Measurements from ENCODE around the gene TRIM69. TPM values are rescaled to one million over a fixed set of nuclear protein-coding genes. Genes with fewer than 3 reads are reported as not detected.

The TRIM69 gene
- total and polyA plus RNA-seq, 4 donors, result 11.2 to 26.4 (median 17.2) TPM

GRCh38 chr15:44710236-44711095 is 25.9 kb upstream of the TRIM69 start:
- DNase-seq (peak; percentile 37 to 74 (median 40)), ATAC-seq (ENCODE audit: insufficient read depth, low FRiP score) (no peak)
- peak overlapping the region; percentile 75 to 99 for H3K27ac ChIP-seq (ENCODE audit: low read depth in 1 of 2, low read length in 1 of 2)
- peak overlapping the region; percentile 85 to 95 for H3K9ac ChIP-seq (ENCODE audit: insufficient read depth in 1 of 2, low read length in 2 of 2)
- H3K4me3 ChIP-seq, result peak overlapping the region; percentile 65
- peaks cover under 1 to 5% (median 4%) of the 10 kb centered on the region in 4 donors for H3K36me3 ChIP-seq (ENCODE audit: control insufficient read depth in 4 of 4, insufficient read depth in 4 of 4, low read length in 4 of 4)
- no peaks in the 10 kb centered on the region for H3K27me3 ChIP-seq (ENCODE audit: control insufficient read depth in 3 of 3, insufficient read depth in 3 of 3, low read length in 2 of 3)
- whole genome bisulfite sequencing, 2 donors, result 8 to 17% methylated on average over 11 of the region's 11 CpGs
- TF ChIP-seq CTCF (IDR thresholded peaks at IDR 0.05; ENCODE audit: control extremely low read depth, extremely low read depth), result peak; percentile 19
- no peaks in the 10 kb centered on the region for H3K9me3 ChIP-seq (ENCODE audit: control insufficient read depth in 4 of 4, insufficient read depth in 3 of 4, low read length in 3 of 4)
- peaks cover 0 to 14% (median 8%) of the 10 kb centered on the region in 5 donors for H3K4me1 ChIP-seq (ENCODE audit: control insufficient read depth in 5 of 5, insufficient read depth in 5 of 5, low read length in 5 of 5)

- DNase-seq (peak; percentile 99), ATAC-seq (ENCODE audit: insufficient read depth, low FRiP score) (peak; percentile 93)
- peaks cover 0 to 20% (median 8%) of the 10 kb centered on the region in 5 donors for H3K4me1 ChIP-seq (ENCODE audit: control insufficient read depth in 5 of 5, insufficient read depth in 5 of 5, low read length in 5 of 5)
- peak within 1 kb of the TSS; percentile 80 for H3K4me3 ChIP-seq
- H3K27me3 ChIP-seq (ENCODE audit: control insufficient read depth in 3 of 3, insufficient read depth in 3 of 3, low read length in 2 of 3), result no peaks in the 10 kb centered on the region
- TF ChIP-seq CTCF (IDR thresholded peaks at IDR 0.05; ENCODE audit: control extremely low read depth, extremely low read depth), result no peak
- H3K36me3 ChIP-seq (ENCODE audit: control insufficient read depth in 4 of 4, insufficient read depth in 4 of 4, low read length in 4 of 4), result peaks cover 6 to 12% (median 9%) of the 10 kb centered on the region in 4 donors
- H3K27ac ChIP-seq (ENCODE audit: low read depth in 1 of 2, low read length in 1 of 2), result peak within 1 kb of the TSS; percentile 90 to 99
- 0 to 1% methylated on average over 37 of the region's 37 CpGs for WGBS, 2 donors
- no peaks in the 10 kb centered on the region for H3K9me3 ChIP-seq (ENCODE audit: control insufficient read depth in 4 of 4, insufficient read depth in 3 of 4, low read length in 3 of 4)
- peak within 1 kb of the TSS; percentile 92 to 99 for H3K9ac ChIP-seq (ENCODE audit: insufficient read depth in 1 of 2, low read length in 2 of 2)
Observed at GRCh38 chr15:44711096-44711742, 25.1 kb upstream of the TRIM69 start, which contains the start of the genes B2M and PATL2. Gene B2M, plus strand, starts transcription at chr15:44711517. Its CDS starts 30 bp downstream, at chr15:44711547. Gene PATL2, minus strand, starts transcription at chr15:44711323. Its CDS starts 34,833 bp downstream, at chr15:44676490.

- no peak for TF ChIP-seq CTCF (IDR thresholded peaks at IDR 0.05; ENCODE audit: control extremely low read depth, extremely low read depth)
- peak; percentile 70 to 77 (median 74) for DNase-seq
- H3K9ac ChIP-seq (ENCODE audit: insufficient read depth in 1 of 2, low read length in 2 of 2), result peak overlapping the region; percentile 92 to 99
- peak overlapping the region; percentile 80 for H3K4me3 ChIP-seq
- no peaks in the 10 kb centered on the region for H3K27me3 ChIP-seq (ENCODE audit: control insufficient read depth in 3 of 3, insufficient read depth in 3 of 3, low read length in 2 of 3)
- H3K36me3 ChIP-seq (ENCODE audit: control insufficient read depth in 4 of 4, insufficient read depth in 4 of 4, low read length in 4 of 4), result peaks cover 12 to 19% (median 15%) of the 10 kb centered on the region in 4 donors
- H3K9me3 ChIP-seq (ENCODE audit: control insufficient read depth in 4 of 4, insufficient read depth in 3 of 4, low read length in 3 of 4), result no peaks in the 10 kb centered on the region
- H3K27ac ChIP-seq (ENCODE audit: low read depth in 1 of 2, low read length in 1 of 2), result peak overlapping the region; percentile 90 to 99
- peak; percentile 21 for ATAC-seq (ENCODE audit: insufficient read depth, low FRiP score)
- peaks cover 0 to 23% (median 8%) of the 10 kb centered on the region in 5 donors for H3K4me1 ChIP-seq (ENCODE audit: control insufficient read depth in 5 of 5, insufficient read depth in 5 of 5, low read length in 5 of 5)
- WGBS, 2 donors, result 0% methylated on average over 46 of the region's 46 CpGs
Observed at GRCh38 chr15:44711743-44712345, 24.5 kb upstream of the TRIM69 start.

Measured in lung (tissue), 12 donors.